ENCODE results near the gene USP48. TPM values are rescaled to one million over a fixed set of nuclear protein-coding genes. Genes with fewer than 3 reads are reported as not detected.

The USP48 gene
- total and polyA plus RNA-seq, 2 of the 13 experiments (the other 11 are each of a cell fraction or from before 2014, with no cell fraction given): 30.4 to 30.7 TPM

- TF ChIP-seq SOX13 (IDR thresholded peaks at IDR 0.05) (no peak), SOX13 (CRISPR knock-in tag; conservative IDR thresholded peaks at IDR 0.05 in 1 of 2, IDR thresholded peaks at IDR 0.05 in 1 of 2) (peak in 1 of 2 experiments; percentile 74; a peak in 1 of 4 replicates), TAF1 (CRISPR knock-in tag; IDR thresholded peaks at IDR 0.05) (no peak), TARDBP (CRISPR knock-in tag; IDR thresholded peaks at IDR 0.05) (no peak), MYC (CRISPR knock-in tag; IDR thresholded peaks at IDR 0.05; ENCODE audit: borderline replicate concordance) (peak; percentile 34; the same call in 1 of the 2 replicates), ATM (IDR thresholded peaks at IDR 0.05; ENCODE audit: borderline replicate concordance) (no peak), AGO2 (optimal IDR thresholded peaks at IDR 0.05; ENCODE audit: low read depth, low read length) (no peak), ZNF383 (CRISPR knock-in tag; IDR thresholded peaks at IDR 0.05; ENCODE audit: borderline replicate concordance) (no peak), HNF4A (CRISPR knock-in tag; IDR thresholded peaks at IDR 0.05) (0 out of 2 replicates have a peak, but pooled peaks have one; percentile 18), CBFB (CRISPR knock-in tag; IDR thresholded peaks at IDR 0.05) (no peak), ZNF83 (CRISPR knock-in tag; IDR thresholded peaks at IDR 0.05; ENCODE audit: borderline replicate concordance) (no peak), U2AF2 (IDR thresholded peaks at IDR 0.05; ENCODE audit: low read depth, low read length) (no peak), ISX (CRISPR knock-in tag; conservative IDR thresholded peaks at IDR 0.05) (no peak), HNF1B (CRISPR knock-in tag; IDR thresholded peaks at IDR 0.05) (no peak), USF2 (IDR thresholded peaks at IDR 0.05; ENCODE audit: low read depth, low read length) (no peak), USF2 (CRISPR knock-in tag; IDR thresholded peaks at IDR 0.05; ENCODE audit: borderline replicate concordance) (no peak), NR0B2 (CRISPR knock-in tag; IDR thresholded peaks at IDR 0.05) (peak; percentile 77; the same call in 1 of the 2 replicates), NR2F1 (CRISPR knock-in tag; IDR thresholded peaks at IDR 0.05) (no peak), ZNF652 (CRISPR knock-in tag; IDR thresholded peaks at IDR 0.05; ENCODE audit: borderline replicate concordance, low read depth) (no peak), SOX6 (IDR thresholded peaks at IDR 0.05) (no peak), SOX6 (CRISPR knock-in tag; IDR thresholded peaks at IDR 0.05) (peak; percentile 64)
- TF ChIP-seq, protein P1, sequence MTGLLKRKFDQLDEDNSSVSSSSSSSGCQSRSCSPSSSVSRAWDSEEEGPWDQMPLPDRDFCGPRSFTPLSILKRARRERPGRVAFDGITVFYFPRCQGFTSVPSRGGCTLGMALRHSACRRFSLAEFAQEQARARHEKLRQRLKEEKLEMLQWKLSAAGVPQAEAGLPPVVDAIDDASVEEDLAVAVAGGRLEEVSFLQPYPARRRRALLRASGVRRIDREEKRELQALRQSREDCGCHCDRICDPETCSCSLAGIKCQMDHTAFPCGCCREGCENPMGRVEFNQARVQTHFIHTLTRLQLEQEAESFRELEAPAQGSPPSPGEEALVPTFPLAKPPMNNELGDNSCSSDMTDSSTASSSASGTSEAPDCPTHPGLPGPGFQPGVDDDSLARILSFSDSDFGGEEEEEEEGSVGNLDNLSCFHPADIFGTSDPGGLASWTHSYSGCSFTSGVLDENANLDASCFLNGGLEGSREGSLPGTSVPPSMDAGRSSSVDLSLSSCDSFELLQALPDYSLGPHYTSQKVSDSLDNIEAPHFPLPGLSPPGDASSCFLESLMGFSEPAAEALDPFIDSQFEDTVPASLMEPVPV (CRISPR knock-in tag; IDR thresholded peaks at IDR 0.05): no peak
Measured at GRCh38 chr1:21666576-21667320, 116.2 kb downstream of the USP48 start (continued).
